Ishikawa (cell line): Measurements from ENCODE around the gene LEFTY2.
A peak's percentile ranks its signal among the peaks of the same experiment; 100 is the strongest.

Experiments used
- CEBPB ChIP-seq: IDR thresholded peaks from 2 replicates; pipeline ENCODE4 v1.6.1; 2012
- CREB1 ChIP-seq: IDR thresholded peaks from 2 replicates; pipeline ENCODE4 v1.6.1; 2012; ENCODE audit warnings: low read depth
- EGR1 ChIP-seq: IDR thresholded peaks from 2 replicates; pipeline ENCODE4 v1.6.1; 2012
- EP300 ChIP-seq: IDR thresholded peaks from 2 replicates; pipeline ENCODE4 v1.6.1; 2012; ENCODE audit warnings: borderline replicate concordance
- FOXM1 ChIP-seq: IDR thresholded peaks from 2 replicates; pipeline ENCODE4 v1.6.1; 2012; ENCODE audit warnings: low read depth, borderline replicate concordance
- NFIC ChIP-seq: IDR thresholded peaks from 2 replicates; pipeline ENCODE4 v1.6.1; 2012
- RAD21 ChIP-seq: IDR thresholded peaks from 2 replicates; pipeline ENCODE4 v1.6.1; 2012; ENCODE audit warnings: low read depth
- TAF1 ChIP-seq: IDR thresholded peaks from 2 replicates; pipeline ENCODE4 v1.6.1; 2012; ENCODE audit warnings: low read depth, mild to moderate bottlenecking
- TCF12 ChIP-seq: IDR thresholded peaks from 2 replicates; pipeline ENCODE4 v1.6.1; 2012; ENCODE audit warnings: low read depth
- TEAD4 ChIP-seq: IDR thresholded peaks from 2 replicates; pipeline ENCODE4 v1.6.1; 2012
- YY1 ChIP-seq: IDR thresholded peaks from 2 replicates; pipeline ENCODE4 v1.6.1; 2012; ENCODE audit warnings: low read depth
- ZBTB7A ChIP-seq: IDR thresholded peaks from 2 replicates; pipeline ENCODE4 v1.6.1; 2012; ENCODE audit warnings: low read depth
- TF ChIP-seq, protein P1 (sequence below): IDR thresholded peaks from 2 replicates; pipeline ENCODE4 v1.6.1; 2012
- TF ChIP-seq, protein P2 (sequence below): IDR thresholded peaks from 2 replicates; pipeline ENCODE4 v1.6.1; 2012
- TF ChIP-seq, protein P3 (sequence below): IDR thresholded peaks from 2 replicates; pipeline ENCODE4 v1.6.1; 2012; ENCODE audit warnings: low read depth, mild to moderate bottlenecking

LEFTY2 gene

DNA sequence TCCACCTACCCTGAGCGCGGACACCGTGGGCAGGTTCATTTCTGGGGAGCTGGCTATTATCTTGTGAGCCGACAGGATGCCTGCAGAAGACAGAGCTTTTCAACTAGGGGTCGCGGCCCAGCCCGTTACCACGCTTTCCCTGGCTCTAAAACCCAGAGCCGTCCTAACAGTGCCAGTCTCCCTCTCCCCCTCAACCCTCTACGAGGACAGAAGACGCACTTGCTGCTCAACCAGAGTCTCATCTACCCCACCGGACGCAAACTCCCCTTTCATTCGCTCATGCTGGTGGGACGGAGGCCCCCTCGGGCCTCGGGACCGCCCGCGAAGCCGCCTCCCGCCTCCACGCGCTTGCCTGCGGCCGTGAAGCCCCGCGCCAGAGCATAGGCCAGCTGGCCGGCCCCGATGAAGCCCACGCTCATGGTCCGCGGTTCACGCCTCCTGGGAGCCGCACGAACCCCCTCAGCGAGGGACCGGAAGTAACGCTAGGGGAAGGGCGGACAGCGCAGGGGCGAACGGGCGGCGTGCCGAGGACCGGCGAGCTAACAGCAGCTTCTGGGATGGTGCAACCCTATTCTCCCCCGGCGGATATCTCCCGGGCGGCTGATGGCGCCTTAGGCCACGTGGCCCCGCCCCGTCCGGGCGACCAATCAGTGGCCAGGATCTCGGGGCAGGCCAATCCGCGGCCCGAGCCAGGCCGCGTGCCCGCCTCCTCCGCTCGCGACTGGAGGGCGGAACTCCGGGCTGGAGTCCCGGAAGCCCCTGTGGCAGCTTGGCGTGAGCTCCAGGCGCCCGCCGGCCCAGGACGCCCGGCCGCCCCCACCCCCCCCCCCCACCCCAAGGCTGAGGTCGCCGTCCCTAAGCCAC lies 17.1 kb downstream of the LEFTY2 start, which contains the start of gene PYCR2:
TSS of gene PYCR2 (minus strand) at position 559 of the 864 bp plus-strand sequence. CDS start at position 419, 140 bp downstream.
- TF ChIP-seq, protein P1, sequence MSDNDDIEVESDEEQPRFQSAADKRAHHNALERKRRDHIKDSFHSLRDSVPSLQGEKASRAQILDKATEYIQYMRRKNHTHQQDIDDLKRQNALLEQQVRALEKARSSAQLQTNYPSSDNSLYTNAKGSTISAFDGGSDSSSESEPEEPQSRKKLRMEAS = peak; percentile 90
- TF ChIP-seq TAF1 = peak; percentile 90
- TF ChIP-seq TCF12 = peak; percentile 45
- peak; percentile 62; the same call in 1 of the 2 replicates for TF ChIP-seq CEBPB
- TF ChIP-seq CREB1 = 0 out of 2 replicates have a peak, but pooled peaks have one; percentile 20
- TF ChIP-seq, protein P2, sequence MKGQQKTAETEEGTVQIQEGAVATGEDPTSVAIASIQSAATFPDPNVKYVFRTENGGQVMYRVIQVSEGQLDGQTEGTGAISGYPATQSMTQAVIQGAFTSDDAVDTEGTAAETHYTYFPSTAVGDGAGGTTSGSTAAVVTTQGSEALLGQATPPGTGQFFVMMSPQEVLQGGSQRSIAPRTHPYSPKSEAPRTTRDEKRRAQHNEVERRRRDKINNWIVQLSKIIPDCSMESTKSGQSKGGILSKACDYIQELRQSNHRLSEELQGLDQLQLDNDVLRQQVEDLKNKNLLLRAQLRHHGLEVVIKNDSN = peak; percentile 95
- no peak for TF ChIP-seq FOXM1
- 0 out of 2 replicates have a peak, but pooled peaks have one; percentile 35 for TF ChIP-seq NFIC
- peak; percentile 78 for TF ChIP-seq YY1
- no peak for TF ChIP-seq EGR1
- TF ChIP-seq EP300 = no peak
- TF ChIP-seq, protein P3, sequence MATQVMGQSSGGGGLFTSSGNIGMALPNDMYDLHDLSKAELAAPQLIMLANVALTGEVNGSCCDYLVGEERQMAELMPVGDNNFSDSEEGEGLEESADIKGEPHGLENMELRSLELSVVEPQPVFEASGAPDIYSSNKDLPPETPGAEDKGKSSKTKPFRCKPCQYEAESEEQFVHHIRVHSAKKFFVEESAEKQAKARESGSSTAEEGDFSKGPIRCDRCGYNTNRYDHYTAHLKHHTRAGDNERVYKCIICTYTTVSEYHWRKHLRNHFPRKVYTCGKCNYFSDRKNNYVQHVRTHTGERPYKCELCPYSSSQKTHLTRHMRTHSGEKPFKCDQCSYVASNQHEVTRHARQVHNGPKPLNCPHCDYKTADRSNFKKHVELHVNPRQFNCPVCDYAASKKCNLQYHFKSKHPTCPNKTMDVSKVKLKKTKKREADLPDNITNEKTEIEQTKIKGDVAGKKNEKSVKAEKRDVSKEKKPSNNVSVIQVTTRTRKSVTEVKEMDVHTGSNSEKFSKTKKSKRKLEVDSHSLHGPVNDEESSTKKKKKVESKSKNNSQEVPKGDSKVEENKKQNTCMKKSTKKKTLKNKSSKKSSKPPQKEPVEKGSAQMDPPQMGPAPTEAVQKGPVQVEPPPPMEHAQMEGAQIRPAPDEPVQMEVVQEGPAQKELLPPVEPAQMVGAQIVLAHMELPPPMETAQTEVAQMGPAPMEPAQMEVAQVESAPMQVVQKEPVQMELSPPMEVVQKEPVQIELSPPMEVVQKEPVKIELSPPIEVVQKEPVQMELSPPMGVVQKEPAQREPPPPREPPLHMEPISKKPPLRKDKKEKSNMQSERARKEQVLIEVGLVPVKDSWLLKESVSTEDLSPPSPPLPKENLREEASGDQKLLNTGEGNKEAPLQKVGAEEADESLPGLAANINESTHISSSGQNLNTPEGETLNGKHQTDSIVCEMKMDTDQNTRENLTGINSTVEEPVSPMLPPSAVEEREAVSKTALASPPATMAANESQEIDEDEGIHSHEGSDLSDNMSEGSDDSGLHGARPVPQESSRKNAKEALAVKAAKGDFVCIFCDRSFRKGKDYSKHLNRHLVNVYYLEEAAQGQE = no peak
- TF ChIP-seq ZBTB7A = peak; percentile 44; the same call in 1 of the 2 replicates
- TF ChIP-seq RAD21 = no peak
- TF ChIP-seq TEAD4 = 0 out of 2 replicates have a peak, but pooled peaks have one; percentile 5

DNA sequence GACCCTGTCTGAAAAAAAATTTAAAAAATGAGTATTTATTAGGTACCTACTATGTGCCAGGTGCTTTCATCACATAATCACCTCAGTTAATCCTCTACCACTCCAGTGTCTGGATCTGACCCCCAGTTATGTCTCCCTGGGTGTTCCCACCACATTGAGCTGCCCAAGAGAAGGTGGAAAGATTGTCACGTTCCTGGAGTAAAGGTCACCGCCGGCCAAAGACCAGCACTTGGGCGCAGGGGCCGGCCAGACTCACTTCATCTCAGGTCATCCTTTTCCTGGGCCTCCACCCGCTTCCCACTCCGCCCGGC lies 17.7 kb downstream of the LEFTY2 start:
- no peak for TF ChIP-seq EGR1
- no peak for TF ChIP-seq CEBPB
- no peak for TF ChIP-seq CREB1
- no peak for TF ChIP-seq FOXM1
- TF ChIP-seq, protein P1 = no peak
- TF ChIP-seq, protein P2 = no peak
- TF ChIP-seq YY1 = no peak
- no peak for TF ChIP-seq ZBTB7A
- TF ChIP-seq EP300 = no peak
- TF ChIP-seq, protein P3 = no peak
- no peak for TF ChIP-seq TAF1
- no peak for TF ChIP-seq NFIC
- no peak for TF ChIP-seq RAD21
- TF ChIP-seq TCF12 = no peak
- TF ChIP-seq TEAD4 = no peak; the same call in 1 of the 2 replicates

DNA sequence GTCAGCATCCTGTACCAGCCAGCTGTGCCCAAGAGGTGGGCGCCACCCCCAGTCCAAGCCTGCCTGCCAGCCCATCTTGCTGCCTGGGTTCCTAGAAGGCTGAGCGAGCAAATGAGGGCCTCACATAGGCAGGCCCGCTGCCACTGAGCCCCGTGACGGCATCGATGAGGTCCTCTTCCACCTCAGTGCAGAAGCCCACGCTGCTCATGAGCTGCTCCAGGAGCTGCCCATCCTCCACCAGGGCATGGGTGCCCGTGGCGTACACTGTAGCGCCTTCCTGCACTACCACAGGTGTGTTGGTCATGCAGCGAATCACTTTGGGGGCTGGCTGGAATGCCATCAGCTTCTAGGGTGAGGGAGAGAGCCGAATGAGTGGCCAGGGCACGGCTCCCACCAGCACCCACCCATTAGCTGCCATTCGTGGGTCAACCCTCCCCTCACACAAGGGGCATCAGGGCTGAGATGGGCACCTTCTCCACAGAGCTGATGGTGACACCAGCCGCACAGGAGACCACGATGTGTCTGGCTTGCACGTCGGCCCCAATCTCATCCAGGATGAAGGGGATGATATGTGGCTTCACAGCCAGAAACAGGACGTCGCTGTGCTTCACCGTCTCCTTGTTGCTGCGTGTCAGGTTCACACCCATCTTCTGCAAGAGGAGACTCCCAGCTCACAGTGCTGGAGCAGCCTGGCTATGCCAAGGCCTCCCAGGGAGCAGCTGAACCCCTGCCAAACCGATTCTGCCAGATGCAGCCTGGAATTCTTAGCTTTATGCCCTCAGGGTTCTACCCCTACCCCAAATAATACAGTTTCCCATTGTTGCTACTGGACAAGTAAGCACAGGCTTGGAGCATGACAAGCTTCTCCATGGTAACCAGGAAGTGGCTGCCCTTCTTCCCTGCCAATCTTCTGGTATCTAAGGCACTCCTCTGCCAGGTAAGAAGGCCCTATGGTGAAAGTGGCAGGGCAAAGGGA lies 19.0 kb downstream of the LEFTY2 start:
- TF ChIP-seq NFIC (peak; percentile 55), TAF1 (no peak), TEAD4 (peak; percentile 36; the same call in 1 of the 2 replicates)
- TF ChIP-seq, protein P2 = no peak

DNA sequence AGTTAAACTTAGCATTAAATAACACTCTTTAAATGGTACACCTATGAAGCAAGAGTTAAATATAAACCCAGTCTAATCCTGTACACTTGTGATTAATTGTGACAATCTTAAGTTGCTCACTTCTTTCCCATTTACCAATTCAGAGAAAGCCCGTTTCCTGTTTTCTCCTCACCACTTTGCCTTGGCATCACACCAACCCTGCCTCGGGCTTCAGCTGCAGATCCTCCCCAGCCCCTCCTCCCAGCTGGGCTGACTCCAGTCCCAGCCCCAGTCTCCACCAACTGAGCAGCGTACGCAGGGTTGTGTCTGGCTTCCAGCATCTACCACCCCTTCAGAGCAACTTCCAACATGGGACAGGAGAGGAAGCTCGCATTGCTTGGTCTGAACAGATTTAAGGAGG lies 21.1 kb downstream of the LEFTY2 start:
- no peak for TF ChIP-seq EP300
- TF ChIP-seq TCF12 = no peak

DNA sequence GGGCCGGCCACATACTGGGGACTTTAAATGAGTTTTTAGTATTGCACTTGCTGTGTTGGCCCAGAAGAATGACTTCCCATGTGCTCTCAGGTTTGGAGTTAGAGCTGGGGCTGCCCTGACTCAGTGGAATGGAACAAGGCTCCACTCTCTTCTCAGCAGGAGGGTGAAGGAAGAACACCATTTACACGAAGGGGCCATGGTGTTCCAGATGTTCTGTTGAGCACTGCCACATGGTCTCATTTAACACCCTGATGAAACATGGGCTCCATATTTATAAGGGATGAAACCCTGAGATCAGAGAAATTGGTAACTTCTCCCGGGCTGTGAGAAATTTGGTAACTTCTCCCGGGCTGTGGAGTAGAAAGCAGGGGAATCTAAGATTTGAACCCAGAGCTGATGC lies 22.7 kb downstream of the LEFTY2 start:
- no peak for TF ChIP-seq CREB1
- no peak for TF ChIP-seq FOXM1
- TF ChIP-seq YY1 = no peak
- TF ChIP-seq, protein P2 = no peak
- TF ChIP-seq NFIC = no peak
- TF ChIP-seq TEAD4 = no peak
- no peak for TF ChIP-seq TCF12
- TF ChIP-seq ZBTB7A = no peak
- no peak for TF ChIP-seq TAF1
- no peak for TF ChIP-seq CEBPB
- TF ChIP-seq EGR1 = no peak
- TF ChIP-seq EP300 = no peak
- no peak for TF ChIP-seq RAD21
- TF ChIP-seq, protein P3 = no peak
- TF ChIP-seq, protein P1 = no peak
